SK-N-SH (cell line): Measurements from ENCODE around the gene APRT. TPM values are rescaled to one million over a fixed set of nuclear protein-coding genes. Genes with fewer than 3 reads are reported as not detected.

Experiments
- CTCF ChIA-PET: fragments of 300-600, 350-600 bp; formaldehyde crosslinking; extraction: SDS; loops from one replicate; lab custom pipeline; 2021; lab: Yijun Ruan, JAX
- POLR2A ChIA-PET: fragments of 350-600 bp; sonication (Branson Sonifier 250); formaldehyde crosslinking; extraction: SDS; loops from one replicate; lab custom pipeline; 2020; ENCODE audit warnings: antibody characterized with exemption, inconsistent platforms; lab: Yijun Ruan, JAX
- DNase-seq: peaks from one replicate; pipeline ENCODE4 v3.0.0; 2012
- H2AFZ ChIP-seq: fragments of 200-600 bp; sonication (generic); 2 replicates; pipeline ENCODE4 v1.8.1; 2016; ENCODE audit warnings: antibody characterized with exemption, mild to moderate bottlenecking, low read depth
- H3F3A ChIP-seq: fragments of 200-600 bp; sonication (generic); replicated peaks from 2 replicates; pipeline ENCODE3; 2016; ENCODE audit warnings: antibody characterized with exemption, mild to moderate bottlenecking; ENCODE audit not compliant: insufficient read depth
- H3K27ac ChIP-seq, 2 experiments: fragments of 200-500 bp in 1 of 2; fragments of 200-600 bp in 1 of 2; sonication (Bioruptor generic) in 1 of 2; sonication (generic), shearing (Covaris generic) in 1 of 2; 2 replicates each; pipeline versions ENCODE4 v1.5.1 to v1.6.1; 2014 to 2016; ENCODE audit warnings: low read depth in 2 of 2, inconsistent platforms in 1 of 2, low read length in 1 of 2, mild to moderate bottlenecking in 1 of 2, mixed read lengths in 1 of 2
- H3K27me3 ChIP-seq: fragments of 200-600 bp; sonication (generic), shearing (Covaris generic); 2 replicates; pipeline ENCODE4 v1.6.1; 2016; ENCODE audit warnings: mixed run types; ENCODE audit not compliant: insufficient read depth
- H3K36me3 ChIP-seq, 2 experiments: fragments of 200-500 bp in 1 of 2; fragments of 200-600 bp in 1 of 2; sonication (Bioruptor generic) in 1 of 2; sonication (generic) in 1 of 2; replicated peaks in 1 of 2; 2 replicates each; pipeline versions ENCODE3 to v1.5.1; 2014 to 2016; ENCODE audit warnings: low read length in 1 of 2, mild to moderate bottlenecking in 1 of 2; ENCODE audit not compliant: insufficient read depth in 2 of 2, control insufficient read depth in 1 of 2
- H3K4me1 ChIP-seq, 2 experiments: fragments of 200-500 bp in 1 of 2; fragments of 200-600 bp in 1 of 2; sonication (Bioruptor generic) in 1 of 2; sonication (generic), shearing (Covaris generic) in 1 of 2; 2 replicates each; pipeline versions ENCODE4 v1.5.1 to v1.6.1; 2014 to 2016; ENCODE audit warnings: low read depth in 1 of 2, low read length in 1 of 2, mixed run types in 1 of 2; ENCODE audit not compliant: insufficient read depth in 2 of 2, control insufficient read depth in 1 of 2
- H3K4me2 ChIP-seq: fragments of 200-600 bp; sonication (generic), shearing (Covaris generic); 2 replicates; pipeline ENCODE4 v1.6.1; 2017; ENCODE audit warnings: mixed run types
- H3K4me3 ChIP-seq, 2 experiments: fragments of 200-500 bp in 1 of 2; fragments of 200-600 bp in 1 of 2; sonication (Bioruptor generic) in 1 of 2; sonication (generic), shearing (Covaris generic) in 1 of 2; 2 replicates each; pipeline versions ENCODE4 v1.5.1 to v1.8.1; 2014 to 2016; ENCODE audit warnings: low read depth in 2 of 2, inconsistent platforms in 1 of 2, low read length in 1 of 2, mild to moderate bottlenecking in 1 of 2, mixed read lengths in 1 of 2, moderate library complexity in 1 of 2
- H3K79me2 ChIP-seq: fragments of 200-600 bp; sonication (generic); 2 replicates; pipeline ENCODE4 v1.8.1; 2017; ENCODE audit warnings: mild to moderate bottlenecking; ENCODE audit not compliant: insufficient read depth
- H3K9ac ChIP-seq: fragments of 200-600 bp; sonication (generic); 2 replicates; pipeline ENCODE4 v1.6.1; 2017; ENCODE audit warnings: mixed run types
- H3K9me2 ChIP-seq: fragments of 200-600 bp; sonication (generic); 2 replicates; pipeline ENCODE4 v1.6.1; 2017; ENCODE audit warnings: mixed run types
- H3K9me3 ChIP-seq: fragments of 200-600 bp; sonication (generic); 2 replicates; pipeline ENCODE4 v1.6.1; 2017; ENCODE audit warnings: mixed run types, mild to moderate bottlenecking, moderate library complexity
- H4K20me1 ChIP-seq: fragments of 200-600 bp; sonication (generic); 2 replicates; pipeline ENCODE4 v1.6.1; 2017; ENCODE audit warnings: mild to moderate bottlenecking, mixed run types; ENCODE audit not compliant: insufficient read depth
- EZH2phosphoT487 ChIP-seq: fragments of 200-600 bp; sonication (generic); IDR thresholded peaks from 2 replicates; pipeline ENCODE4 v1.6.1; 2017; ENCODE audit warnings: low read depth, mixed run types, mild to moderate bottlenecking, antibody characterized with exemption, moderate library complexity, borderline replicate concordance
- FOXJ3 ChIP-seq: sonication (generic); formaldehyde crosslinking; IDR thresholded peaks from 2 replicates; pipeline ENCODE4 v1.5.1; 2020; ENCODE audit warnings: mild to moderate bottlenecking, missing genetic modification reagents
- GABPA ChIP-seq: IDR thresholded peaks from 2 replicates; pipeline ENCODE4 v1.4.0; 2012; ENCODE audit warnings: low read depth, mild to moderate bottlenecking
- JUND ChIP-seq: IDR thresholded peaks from 2 replicates; pipeline ENCODE4 v1.4.0; 2012
- MEF2A ChIP-seq: IDR thresholded peaks from 2 replicates; pipeline ENCODE4 v1.4.0; 2012; ENCODE audit warnings: low read depth, borderline replicate concordance
- MXI1 ChIP-seq: IDR thresholded peaks from 2 replicates; pipeline ENCODE4 v1.6.1; 2012; ENCODE audit warnings: mild to moderate bottlenecking, low read depth, low read length, improper control_type of control experiment
- NRF1 ChIP-seq: IDR thresholded peaks from 2 replicates; pipeline ENCODE4 v1.6.1; 2012; ENCODE audit warnings: low read depth, mild to moderate bottlenecking, low read length
- RAD21 ChIP-seq: IDR thresholded peaks from 2 replicates; pipeline ENCODE4 v1.6.1; 2012; ENCODE audit warnings: mild to moderate bottlenecking, low read length
- RCOR1 ChIP-seq: fragments of 150-350 bp; IDR thresholded peaks from 2 replicates; pipeline ENCODE4 v1.6.1; 2017; ENCODE audit warnings: antibody characterized with exemption, low read length
- RFX5 ChIP-seq: IDR thresholded peaks from 2 replicates; pipeline ENCODE4 v1.6.1; 2012; ENCODE audit warnings: mild to moderate bottlenecking, improper control_type of control experiment, low read length
- RXRA ChIP-seq: IDR thresholded peaks from 2 replicates; pipeline ENCODE4 v1.4.0; 2012; ENCODE audit warnings: low read depth, mild to moderate bottlenecking, borderline replicate concordance
- TAF1 ChIP-seq: IDR thresholded peaks from 2 replicates; pipeline ENCODE4 v1.6.1; 2012; ENCODE audit warnings: low read depth, mild to moderate bottlenecking, low read length, moderate library complexity, borderline replicate concordance
- TCF12 ChIP-seq: IDR thresholded peaks from 2 replicates; pipeline ENCODE4 v1.4.0; 2012
- WGBS: methylation state at CpG from one replicate; pipeline ENCODE4 v1.1.6; 2017; ENCODE audit warnings: low lambda C conversion rate; 5-methylcytosine and 5-hydroxymethylcytosine counted together
- polyA plus RNA-seq, 3 experiments: library from polyadenylated mRNA; depleted of rRNA; stranded (reverse); fragments of >200 nt; gene quantifications; 2 replicates each; pipeline ENCODE4 v1.2.3, GENCODE V29; 2012
- TF ChIP-seq, protein P1 (sequence below): fragments of 150-350 bp; IDR thresholded peaks from 2 replicates; pipeline ENCODE4 v1.6.1; 2016; ENCODE audit warnings: mild to moderate bottlenecking, low read depth, low read length
- TF ChIP-seq, protein P2 (sequence below): fragments of 150-350 bp; IDR thresholded peaks from 2 replicates; pipeline ENCODE4 v1.6.1; 2017; ENCODE audit warnings: antibody characterized with exemption, low read length, low read depth, borderline replicate concordance
- TF ChIP-seq, protein P3 (sequence below): fragments of 200-600 bp; sonication (generic); IDR thresholded peaks from 2 replicates; pipeline ENCODE4 v1.6.1; 2017; ENCODE audit warnings: antibody characterized with exemption, mild to moderate bottlenecking, moderate library complexity
- TF ChIP-seq, protein P4 (sequence below): IDR thresholded peaks from 2 replicates; pipeline ENCODE4; 2012
- TF ChIP-seq, protein P5 (sequence below): IDR thresholded peaks from 2 replicates; pipeline ENCODE4 v1.4.0; 2012; ENCODE audit warnings: low read depth, borderline replicate concordance

APRT gene
- polyA plus RNA-seq, 1 of the 3 experiments (the other 2 are of a cell fraction): 192 TPM

DNA sequence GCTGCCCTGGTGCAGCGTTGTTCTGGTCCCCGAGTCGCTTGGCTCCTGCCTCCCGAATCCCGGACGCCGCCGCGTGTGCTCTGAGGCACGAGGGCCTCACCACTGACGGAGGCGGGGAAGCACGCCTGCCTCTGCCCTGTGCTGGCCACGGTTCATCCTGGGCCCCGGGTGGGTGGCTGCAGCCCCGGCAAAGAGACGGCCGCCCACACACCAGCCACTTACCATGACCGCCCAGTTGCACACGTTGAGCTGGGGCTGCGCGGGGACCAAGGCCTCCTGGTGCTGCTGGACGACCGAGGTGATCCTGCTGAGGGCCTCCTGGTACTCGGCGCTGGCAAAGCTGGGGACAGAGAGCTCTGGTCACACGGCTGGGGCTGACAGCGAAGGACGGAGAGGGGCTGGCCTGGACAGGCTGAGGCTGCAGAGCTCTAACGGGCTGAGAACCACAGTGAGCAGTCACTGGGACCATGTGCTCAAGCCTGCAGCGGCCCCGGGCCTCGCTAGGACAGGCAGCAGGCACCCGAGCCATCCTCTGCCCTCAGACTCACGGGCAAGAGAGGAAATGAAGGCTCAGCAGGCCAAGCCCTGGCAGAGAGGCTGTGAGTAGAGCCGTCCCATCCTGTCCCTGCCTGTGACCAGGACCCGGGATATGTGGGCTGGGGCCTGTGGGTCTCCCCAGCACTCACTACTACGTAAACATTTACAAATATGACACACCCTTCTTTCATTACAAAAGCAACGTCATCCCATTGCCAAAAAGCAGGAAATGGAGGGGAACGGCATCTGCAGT, 6.3 kb upstream of the APRT start:
- H3K4me2 ChIP-seq: no peak overlapping the region
- no peaks in the 10 kb centered on the region for H3K27me3 ChIP-seq
- H3K9me3 ChIP-seq: no peaks in the 10 kb centered on the region
- peaks cover 1% of the 10 kb centered on the region for H3F3A ChIP-seq
- no peaks in the 10 kb centered on the region for H4K20me1 ChIP-seq
- H3K79me2 ChIP-seq: no peaks in the 10 kb centered on the region
- H3K4me1 ChIP-seq: peaks cover 0 to 8% of the 10 kb centered on the region in 2 experiments; a peak in 1 of 4 replicates
- H3K9me2 ChIP-seq: no peaks in the 10 kb centered on the region
- H2AFZ ChIP-seq: no peak overlapping the region
- ChIA-PET POLR2A (interaction anchor here (1.1 kb wide), 1 partner anchor 40 kb away, joined by 3 read pairs; no protein-coding TSS in a partner anchor), CTCF (interaction anchor here (0.8 to 9.1 kb wide), 6 partner anchors 9 to 351 kb away, joined by 3 to 82 read pairs (median 4); partner anchors contain the start of genes CDH15, GALNS and TRAPPC2L)
- no peak for DNase-seq
- WGBS: 86% methylated on average over 15 of the region's 40 CpGs
- no peak overlapping the region for H3K4me3 ChIP-seq
- no peak overlapping the region for H3K9ac ChIP-seq
- no peak overlapping the region for H3K27ac ChIP-seq
- TF ChIP-seq TAF1 (no peak), MEF2A (no peak), JUND (no peak), TCF12 (no peak), RCOR1 (no peak), MXI1 (no peak), RXRA (no peak), NRF1 (no peak), EZH2phosphoT487 (no peak)
- TF ChIP-seq, protein P1, sequence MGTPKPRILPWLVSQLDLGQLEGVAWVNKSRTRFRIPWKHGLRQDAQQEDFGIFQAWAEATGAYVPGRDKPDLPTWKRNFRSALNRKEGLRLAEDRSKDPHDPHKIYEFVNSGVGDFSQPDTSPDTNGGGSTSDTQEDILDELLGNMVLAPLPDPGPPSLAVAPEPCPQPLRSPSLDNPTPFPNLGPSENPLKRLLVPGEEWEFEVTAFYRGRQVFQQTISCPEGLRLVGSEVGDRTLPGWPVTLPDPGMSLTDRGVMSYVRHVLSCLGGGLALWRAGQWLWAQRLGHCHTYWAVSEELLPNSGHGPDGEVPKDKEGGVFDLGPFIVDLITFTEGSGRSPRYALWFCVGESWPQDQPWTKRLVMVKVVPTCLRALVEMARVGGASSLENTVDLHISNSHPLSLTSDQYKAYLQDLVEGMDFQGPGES: no peak
- TF ChIP-seq, protein P2, sequence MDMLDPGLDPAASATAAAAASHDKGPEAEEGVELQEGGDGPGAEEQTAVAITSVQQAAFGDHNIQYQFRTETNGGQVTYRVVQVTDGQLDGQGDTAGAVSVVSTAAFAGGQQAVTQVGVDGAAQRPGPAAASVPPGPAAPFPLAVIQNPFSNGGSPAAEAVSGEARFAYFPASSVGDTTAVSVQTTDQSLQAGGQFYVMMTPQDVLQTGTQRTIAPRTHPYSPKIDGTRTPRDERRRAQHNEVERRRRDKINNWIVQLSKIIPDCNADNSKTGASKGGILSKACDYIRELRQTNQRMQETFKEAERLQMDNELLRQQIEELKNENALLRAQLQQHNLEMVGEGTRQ: no peak
- peaks cover 0 to 8% of the 10 kb centered on the region in 2 experiments for H3K36me3 ChIP-seq

DNA sequence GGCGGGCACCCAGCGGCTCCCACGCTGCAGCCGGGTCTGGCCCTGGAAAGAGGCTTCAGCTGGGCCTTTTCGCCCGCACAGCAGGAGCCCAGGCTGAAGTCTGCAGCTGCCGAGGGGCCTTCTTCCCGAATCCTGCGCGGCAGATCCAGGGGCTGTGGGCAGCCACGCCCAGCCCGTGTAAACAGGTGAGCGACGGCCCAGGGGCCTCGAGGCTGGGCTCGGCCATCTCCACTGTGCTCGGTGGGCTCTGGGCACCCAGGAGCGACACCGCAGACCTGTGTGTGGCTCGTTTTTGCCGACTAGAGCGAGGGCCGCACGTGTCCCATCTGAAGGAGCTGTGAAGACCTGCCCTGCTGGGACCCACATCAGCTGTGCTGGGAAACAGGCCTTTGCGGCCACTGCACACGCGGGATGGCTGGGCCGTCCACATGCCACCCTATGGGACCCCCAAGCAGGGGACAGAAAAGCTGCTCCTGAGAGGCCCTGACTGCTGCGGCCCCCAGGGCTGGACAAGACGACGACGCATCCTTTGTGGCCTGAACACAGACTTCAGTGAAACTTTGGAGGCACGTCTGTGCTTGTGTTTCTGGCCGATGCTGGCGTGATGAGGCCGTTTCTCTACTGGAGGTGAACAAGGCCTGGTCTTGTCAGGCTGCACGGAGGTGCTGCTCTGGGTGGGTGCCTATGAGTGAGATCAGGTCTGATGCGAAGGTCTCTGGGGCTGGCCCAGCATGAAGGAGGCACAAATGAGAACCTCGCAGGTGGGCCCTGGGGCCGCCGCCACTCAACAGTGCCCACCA, 5.2 kb upstream of the APRT start:
- Histone ChIP-seq H3K4me1 (peaks cover 0 to 11% of the 10 kb centered on the region in 2 experiments; a peak in 1 of 4 replicates), H4K20me1 (no peaks in the 10 kb centered on the region), H3K27ac (no peak overlapping the region), H3F3A (peaks cover 12% of the 10 kb centered on the region), H2AFZ (no peak overlapping the region), H3K9me2 (no peaks in the 10 kb centered on the region), H3K4me3 (no peak overlapping the region), H3K9me3 (no peaks in the 10 kb centered on the region), H3K9ac (no peak overlapping the region), H3K27me3 (no peaks in the 10 kb centered on the region), H3K4me2 (no peak overlapping the region), H3K79me2 (no peaks in the 10 kb centered on the region), H3K36me3 (no peaks in the 10 kb centered on the region)
- WGBS: 90% methylated on average over 21 of the region's 41 CpGs
- ChIA-PET POLR2A (interaction anchor here (1.1 kb wide), 1 partner anchor 41 kb away, joined by 3 read pairs; no protein-coding TSS in a partner anchor), CTCF (interaction anchor here (0.6 to 9.1 kb wide), 17 partner anchors 10 to 401 kb away, joined by 3 to 82 read pairs (median 6); partner anchors contain the start of genes CDH15, GALNS, TRAPPC2L and ZNF778)
- DNase-seq: no peak
- no peak for TF ChIP-seq RAD21
- no peak for TF ChIP-seq GABPA
- TF ChIP-seq, protein P3, sequence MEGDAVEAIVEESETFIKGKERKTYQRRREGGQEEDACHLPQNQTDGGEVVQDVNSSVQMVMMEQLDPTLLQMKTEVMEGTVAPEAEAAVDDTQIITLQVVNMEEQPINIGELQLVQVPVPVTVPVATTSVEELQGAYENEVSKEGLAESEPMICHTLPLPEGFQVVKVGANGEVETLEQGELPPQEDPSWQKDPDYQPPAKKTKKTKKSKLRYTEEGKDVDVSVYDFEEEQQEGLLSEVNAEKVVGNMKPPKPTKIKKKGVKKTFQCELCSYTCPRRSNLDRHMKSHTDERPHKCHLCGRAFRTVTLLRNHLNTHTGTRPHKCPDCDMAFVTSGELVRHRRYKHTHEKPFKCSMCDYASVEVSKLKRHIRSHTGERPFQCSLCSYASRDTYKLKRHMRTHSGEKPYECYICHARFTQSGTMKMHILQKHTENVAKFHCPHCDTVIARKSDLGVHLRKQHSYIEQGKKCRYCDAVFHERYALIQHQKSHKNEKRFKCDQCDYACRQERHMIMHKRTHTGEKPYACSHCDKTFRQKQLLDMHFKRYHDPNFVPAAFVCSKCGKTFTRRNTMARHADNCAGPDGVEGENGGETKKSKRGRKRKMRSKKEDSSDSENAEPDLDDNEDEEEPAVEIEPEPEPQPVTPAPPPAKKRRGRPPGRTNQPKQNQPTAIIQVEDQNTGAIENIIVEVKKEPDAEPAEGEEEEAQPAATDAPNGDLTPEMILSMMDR: no peak
- TF ChIP-seq FOXJ3 (CRISPR knock-in tag): no peak
- no peak for TF ChIP-seq RXRA
- TF ChIP-seq, protein P4, sequence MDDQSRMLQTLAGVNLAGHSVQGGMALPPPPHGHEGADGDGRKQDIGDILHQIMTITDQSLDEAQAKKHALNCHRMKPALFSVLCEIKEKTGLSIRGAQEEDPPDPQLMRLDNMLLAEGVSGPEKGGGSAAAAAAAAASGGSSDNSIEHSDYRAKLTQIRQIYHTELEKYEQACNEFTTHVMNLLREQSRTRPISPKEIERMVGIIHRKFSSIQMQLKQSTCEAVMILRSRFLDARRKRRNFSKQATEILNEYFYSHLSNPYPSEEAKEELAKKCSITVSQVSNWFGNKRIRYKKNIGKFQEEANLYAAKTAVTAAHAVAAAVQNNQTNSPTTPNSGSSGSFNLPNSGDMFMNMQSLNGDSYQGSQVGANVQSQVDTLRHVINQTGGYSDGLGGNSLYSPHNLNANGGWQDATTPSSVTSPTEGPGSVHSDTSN: no peak
- TF ChIP-seq RFX5: no peak
- TF ChIP-seq EZH2phosphoT487: no peak
- TF ChIP-seq, protein P5, sequence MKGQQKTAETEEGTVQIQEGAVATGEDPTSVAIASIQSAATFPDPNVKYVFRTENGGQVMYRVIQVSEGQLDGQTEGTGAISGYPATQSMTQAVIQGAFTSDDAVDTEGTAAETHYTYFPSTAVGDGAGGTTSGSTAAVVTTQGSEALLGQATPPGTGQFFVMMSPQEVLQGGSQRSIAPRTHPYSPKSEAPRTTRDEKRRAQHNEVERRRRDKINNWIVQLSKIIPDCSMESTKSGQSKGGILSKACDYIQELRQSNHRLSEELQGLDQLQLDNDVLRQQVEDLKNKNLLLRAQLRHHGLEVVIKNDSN: no peak
